ENCODE results near the gene SLC7A5. TPM values are rescaled to one million over a fixed set of nuclear protein-coding genes. Genes with fewer than 3 reads are reported as not detected.
"Not testable (repeated sequence)": the region's sequence is repeated elsewhere in the genome, so short reads cannot be mapped to it uniquely, and the experiment has no call there.

Gene SLC7A5
- total RNA-seq, 1 donor: 33.8 TPM

DNA sequence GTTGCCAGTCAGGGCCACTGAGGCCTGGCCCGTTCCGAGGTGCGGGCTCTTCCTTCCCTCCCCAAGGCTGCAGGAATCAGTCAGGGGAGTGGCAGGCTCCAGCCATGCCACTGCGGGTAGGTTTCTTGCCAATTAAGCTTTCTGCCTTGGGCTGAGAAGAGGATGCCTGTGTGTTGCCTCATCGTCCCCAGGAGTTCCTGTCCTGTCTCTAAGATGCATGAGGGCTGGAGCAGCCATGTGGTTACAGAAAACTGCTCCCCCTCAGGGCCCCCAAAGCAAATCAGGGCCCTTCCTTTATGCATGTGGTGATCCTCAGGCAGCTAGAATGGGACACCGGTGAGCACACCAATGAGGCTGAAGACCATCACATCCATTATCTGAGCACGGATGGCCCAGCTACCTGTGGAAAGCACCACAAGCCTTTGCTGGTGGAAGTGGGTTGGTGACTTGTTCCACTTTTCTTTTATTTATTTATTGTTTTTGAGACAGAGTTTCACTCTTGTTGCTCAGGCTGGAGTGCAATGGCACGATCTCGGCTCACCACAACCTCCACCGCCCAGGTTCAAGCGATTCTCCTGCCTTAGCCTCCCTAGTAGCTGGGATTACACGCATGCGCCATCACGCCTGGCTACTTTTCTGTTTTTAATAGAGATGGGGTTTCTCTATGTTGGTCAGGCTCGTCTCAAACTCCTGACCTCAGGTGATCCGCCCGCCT lies 27.0 kb upstream of the SLC7A5 start:
- peaks cover 39% of the 10 kb centered on the region for H3K4me1 ChIP-seq (ENCODE audit: insufficient read depth, low read length)
- not testable (repeated sequence) for H3K9me3 ChIP-seq (ENCODE audit: low read depth, low read length); H3K4me3 ChIP-seq (ENCODE audit: low read length); H3K27me3 ChIP-seq (ENCODE audit: insufficient read depth, low read length)

DNA sequence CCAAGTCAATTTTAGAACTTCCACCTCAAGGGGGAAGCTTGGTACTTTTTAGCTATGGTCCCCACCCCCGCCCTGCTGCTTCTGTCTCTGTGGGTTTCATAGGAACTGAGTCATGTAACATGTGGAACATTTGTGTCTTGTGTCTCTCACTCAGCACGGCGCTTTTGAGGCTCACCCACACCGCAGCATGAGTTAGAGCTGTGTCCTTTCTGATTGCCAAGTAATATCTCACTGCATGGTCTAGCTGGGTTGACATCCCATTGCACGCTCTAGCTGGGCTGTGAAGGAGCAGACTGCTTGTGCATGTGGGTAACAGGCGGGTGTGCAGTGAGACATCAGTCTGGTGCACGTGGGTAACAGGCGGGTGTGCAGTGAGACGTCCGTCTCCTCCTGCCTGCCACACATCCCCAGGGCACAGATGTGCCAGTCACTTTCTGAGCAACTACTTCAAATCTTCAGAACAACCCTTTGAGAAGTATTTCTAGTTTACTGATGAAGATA lies 26.4 kb upstream of the SLC7A5 start:
- no peak overlapping the region for H3K4me3 ChIP-seq (ENCODE audit: low read length)
- H3K27me3 ChIP-seq (ENCODE audit: insufficient read depth, low read length): no peaks in the 10 kb centered on the region
- no peaks in the 10 kb centered on the region for H3K9me3 ChIP-seq (ENCODE audit: low read depth, low read length)
- H3K4me1 ChIP-seq (ENCODE audit: insufficient read depth, low read length): peaks cover 39% of the 10 kb centered on the region

DNA sequence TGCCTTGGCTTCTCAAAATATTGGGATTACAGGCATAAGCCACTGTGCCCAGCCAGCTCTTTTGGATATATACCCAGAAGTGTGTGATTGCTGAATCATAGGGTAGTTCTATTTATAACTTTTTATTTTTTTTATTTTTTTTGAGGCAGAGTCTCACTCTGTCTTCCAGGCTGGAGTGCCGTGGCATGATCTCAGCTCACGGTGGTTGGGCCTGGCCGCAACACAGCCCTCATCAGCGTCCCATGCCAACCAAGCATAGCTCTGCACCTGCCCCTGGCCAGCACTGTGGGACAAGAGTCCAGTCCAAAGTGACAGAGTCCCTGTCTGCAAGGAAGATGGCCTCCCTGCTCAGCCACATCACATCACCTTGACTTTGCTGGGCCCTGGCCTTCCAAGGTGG lies 24.7 kb upstream of the SLC7A5 start:
- peaks cover 39% of the 10 kb centered on the region for H3K4me1 ChIP-seq (ENCODE audit: insufficient read depth, low read length)
- not testable (repeated sequence) for H3K4me3 ChIP-seq (ENCODE audit: low read length); H3K27me3 ChIP-seq (ENCODE audit: insufficient read depth, low read length); H3K9me3 ChIP-seq (ENCODE audit: low read depth, low read length)

- no peaks in the 10 kb centered on the region for H3K27me3 ChIP-seq (ENCODE audit: insufficient read depth, low read length)
- H3K9me3 ChIP-seq (ENCODE audit: low read depth, low read length): no peaks in the 10 kb centered on the region
Measured at GRCh38 chr16:87891764-87892163, 22.5 kb upstream of the SLC7A5 start.

DNA sequence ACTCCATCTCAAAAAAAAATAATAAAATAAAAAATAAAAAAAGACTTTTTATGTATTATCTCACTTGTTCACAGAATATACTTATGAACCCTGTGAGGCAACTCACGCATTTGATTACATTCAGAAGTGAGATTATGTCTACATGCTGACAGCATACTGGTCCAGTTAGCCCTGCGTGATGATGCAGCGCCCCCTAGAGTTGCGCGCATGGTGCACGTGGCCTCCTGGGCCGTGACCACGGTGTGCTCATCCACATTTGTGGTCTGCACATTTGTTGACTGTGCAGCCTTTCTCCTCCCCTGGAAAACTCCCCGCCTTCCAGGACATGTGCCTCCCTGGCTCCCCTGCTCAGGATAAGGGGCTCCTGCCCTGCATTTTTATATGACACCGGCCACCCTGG lies 20.5 kb upstream of the SLC7A5 start:
- peaks cover 13% of the 10 kb centered on the region for H3K4me1 ChIP-seq (ENCODE audit: insufficient read depth, low read length)
- H3K4me3 ChIP-seq (ENCODE audit: low read length); H3K27me3 ChIP-seq (ENCODE audit: insufficient read depth, low read length); H3K9me3 ChIP-seq (ENCODE audit: low read depth, low read length): not testable (repeated sequence)

More at GRCh38 chr16:87891764-87892163, 22.5 kb upstream of the SLC7A5 start:
- Histone ChIP-seq H3K4me3 (ENCODE audit: low read length) (no peak overlapping the region), H3K4me1 (ENCODE audit: insufficient read depth, low read length) (peaks cover 32% of the 10 kb centered on the region)

- peaks cover 10% of the 10 kb centered on the region for H3K4me1 ChIP-seq (ENCODE audit: insufficient read depth, low read length)
- not testable (repeated sequence) for H3K9me3 ChIP-seq (ENCODE audit: low read depth, low read length); H3K4me3 ChIP-seq (ENCODE audit: low read length); H3K27me3 ChIP-seq (ENCODE audit: insufficient read depth, low read length)
Measured at GRCh38 chr16:87888346-87888745, 19.0 kb upstream of the SLC7A5 start.

GRCh38 chr16:87887931-87888330 lies 18.6 kb upstream of the SLC7A5 start:
- H3K4me3 ChIP-seq (ENCODE audit: low read length): not testable (repeated sequence)

DNA sequence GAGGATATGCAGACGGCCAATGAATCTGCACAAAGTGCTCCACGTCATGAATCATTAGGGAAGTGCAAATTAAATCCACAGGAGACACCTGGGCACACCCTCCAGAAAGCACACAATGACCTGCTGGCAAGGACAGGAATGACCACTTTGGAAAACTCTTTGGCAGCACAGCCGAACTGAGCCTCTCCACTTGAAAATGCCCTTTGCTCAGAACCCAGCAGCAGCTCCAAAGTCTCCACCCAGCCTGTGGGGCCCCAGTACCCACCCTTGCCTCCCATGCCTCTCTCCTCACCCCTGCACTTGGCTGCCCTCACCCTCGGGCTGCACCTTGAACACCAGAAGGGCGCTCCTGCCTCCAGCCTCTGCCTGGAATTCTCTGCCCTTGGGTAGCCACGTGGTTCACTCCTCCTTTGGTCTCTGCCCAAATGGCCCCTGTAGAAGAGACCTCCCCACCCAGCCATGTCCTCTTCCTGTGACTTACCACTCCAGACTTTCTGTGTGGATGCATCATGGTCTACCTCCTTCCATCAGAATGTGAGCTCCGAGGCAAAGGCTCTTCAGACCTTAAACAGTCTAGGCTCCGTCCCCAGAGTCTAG lies 16.2 kb upstream of the SLC7A5 start:
- H3K4me1 ChIP-seq (ENCODE audit: insufficient read depth, low read length): peaks cover 10% of the 10 kb centered on the region
- not testable (repeated sequence) for H3K9me3 ChIP-seq (ENCODE audit: low read depth, low read length); H3K4me3 ChIP-seq (ENCODE audit: low read length); H3K27me3 ChIP-seq (ENCODE audit: insufficient read depth, low read length)

More at GRCh38 chr16:87887931-87888330, 18.6 kb upstream of the SLC7A5 start:
- peaks cover 10% of the 10 kb centered on the region for H3K4me1 ChIP-seq (ENCODE audit: insufficient read depth, low read length)
- not testable (repeated sequence) for H3K9me3 ChIP-seq (ENCODE audit: low read depth, low read length); H3K27me3 ChIP-seq (ENCODE audit: insufficient read depth, low read length)

GRCh38 chr16:87882436-87883019 lies 13.2 kb upstream of the SLC7A5 start:
- Histone ChIP-seq H3K27me3 (ENCODE audit: insufficient read depth, low read length) (no peaks in the 10 kb centered on the region), H3K4me1 (ENCODE audit: insufficient read depth, low read length) (peaks cover 4% of the 10 kb centered on the region), H3K9me3 (ENCODE audit: low read depth, low read length) (no peaks in the 10 kb centered on the region), H3K4me3 (ENCODE audit: low read length) (no peak overlapping the region)

GRCh38 chr16:87881324-87882200 lies 12.3 kb upstream of the SLC7A5 start:
- H3K4me1 ChIP-seq (ENCODE audit: insufficient read depth, low read length): no peaks in the 10 kb centered on the region
- H3K9me3 ChIP-seq (ENCODE audit: low read depth, low read length): no peaks in the 10 kb centered on the region
- no peak overlapping the region for H3K4me3 ChIP-seq (ENCODE audit: low read length)
- H3K27me3 ChIP-seq (ENCODE audit: insufficient read depth, low read length): no peaks in the 10 kb centered on the region

DNA sequence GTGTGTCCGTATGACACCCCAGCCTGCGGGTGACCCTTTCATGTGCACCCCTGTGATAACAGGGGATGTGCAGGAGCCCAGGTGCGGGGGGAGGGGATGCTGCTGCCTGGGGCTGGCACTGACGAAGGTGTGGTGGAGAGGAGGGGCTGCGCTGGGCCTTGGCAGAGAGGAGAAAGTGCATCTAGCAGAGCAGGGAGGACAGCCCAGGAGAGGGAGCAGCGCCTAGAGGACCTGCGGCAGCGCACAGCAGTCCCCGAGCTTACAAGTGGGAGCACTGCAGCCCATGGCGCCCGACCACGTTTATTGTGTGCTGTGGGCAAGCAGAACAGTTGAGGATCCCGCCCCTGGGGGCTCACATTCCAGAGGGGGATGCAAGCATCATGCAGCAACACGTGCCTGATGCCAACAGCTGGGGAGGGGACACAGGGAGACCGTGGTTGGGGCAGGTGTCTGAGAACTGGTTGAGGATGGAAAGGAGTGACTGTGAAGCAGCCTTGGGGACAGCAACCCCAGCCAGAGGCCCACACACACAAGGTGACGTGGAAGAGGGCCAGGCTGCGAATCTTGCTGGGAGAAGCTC lies 10.9 kb upstream of the SLC7A5 start:
- Histone ChIP-seq H3K4me1 (ENCODE audit: insufficient read depth, low read length) (no peaks in the 10 kb centered on the region), H3K4me3 (ENCODE audit: low read length) (no peak overlapping the region), H3K27me3 (ENCODE audit: insufficient read depth, low read length) (no peaks in the 10 kb centered on the region), H3K9me3 (ENCODE audit: low read depth, low read length) (no peaks in the 10 kb centered on the region)

DNA sequence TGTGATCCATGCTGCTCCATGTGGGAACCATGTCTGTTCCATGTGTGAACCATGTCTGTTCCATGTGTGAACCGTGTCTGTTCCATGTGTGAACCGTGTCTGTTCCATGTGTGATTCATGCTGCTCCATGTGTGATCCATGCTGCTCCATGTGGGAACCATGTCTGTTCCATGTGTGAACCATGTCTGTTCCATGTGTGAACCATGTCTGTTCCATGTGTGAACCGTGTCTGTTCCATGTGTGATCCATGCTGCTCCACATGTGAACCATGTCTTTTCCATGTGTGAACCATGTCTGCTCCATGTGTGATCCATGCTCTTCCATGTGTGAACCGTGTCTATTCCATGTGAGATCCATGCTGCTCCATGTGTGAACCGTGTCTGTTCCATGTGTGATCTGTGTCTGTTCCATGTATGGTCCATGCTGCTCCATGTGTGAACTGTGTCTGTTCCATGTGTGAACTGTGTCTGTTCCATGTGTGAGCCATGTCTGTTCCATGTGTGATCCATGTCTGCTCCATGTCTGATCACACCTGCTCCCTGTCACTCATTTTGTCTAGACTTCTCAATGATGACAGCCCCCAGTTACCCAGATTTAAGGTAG lies 10.2 kb upstream of the SLC7A5 start:
- not testable (repeated sequence) for H3K4me1 ChIP-seq (ENCODE audit: insufficient read depth, low read length); H3K27me3 ChIP-seq (ENCODE audit: insufficient read depth, low read length); H3K9me3 ChIP-seq (ENCODE audit: low read depth, low read length); H3K4me3 ChIP-seq (ENCODE audit: low read length)

GRCh38 chr16:87878704-87879103 lies 9.4 kb upstream of the SLC7A5 start:
- Histone ChIP-seq H3K9me3 (ENCODE audit: low read depth, low read length) (no peaks in the 10 kb centered on the region), H3K4me3 (ENCODE audit: low read length) (no peak overlapping the region), H3K4me1 (ENCODE audit: insufficient read depth, low read length) (peaks cover 5% of the 10 kb centered on the region), H3K27me3 (ENCODE audit: insufficient read depth, low read length) (no peaks in the 10 kb centered on the region)

- no peaks in the 10 kb centered on the region for H3K9me3 ChIP-seq (ENCODE audit: low read depth, low read length)
- H3K27me3 ChIP-seq (ENCODE audit: insufficient read depth, low read length): no peaks in the 10 kb centered on the region
- H3K4me1 ChIP-seq (ENCODE audit: insufficient read depth, low read length): peaks cover 5% of the 10 kb centered on the region
- H3K4me3 ChIP-seq (ENCODE audit: low read length): no peak overlapping the region
Measured at GRCh38 chr16:87877942-87878507, 8.7 kb upstream of the SLC7A5 start.
